ENCODE measurements around the gene FBL. TPM values are rescaled to one million over a fixed set of nuclear protein-coding genes. Genes with fewer than 3 reads are reported as not detected.
"Not testable (repeated sequence)": the region's sequence is repeated elsewhere in the genome, so short reads cannot be mapped to it uniquely, and the experiment has no call there.

Gene FBL
- total RNA-seq, 1 donor from 2014 or later: 141 TPM

GRCh38 chr19:39820696-39821095 lies 25.5 kb downstream of the FBL start:
- DNase-seq: no peak

GRCh38 chr19:39819786-39820185 lies 26.4 kb downstream of the FBL start:
- no peak for DNase-seq

- no peak for DNase-seq
Measured at GRCh38 chr19:39818626-39819097, 27.5 kb downstream of the FBL start.

GRCh38 chr19:39817888-39818561 lies 28.2 kb downstream of the FBL start:
- DNase-seq: no peak

- no peak for DNase-seq
Measured at GRCh38 chr19:39816287-39817048, 29.7 kb downstream of the FBL start.

GRCh38 chr19:39814595-39814994 lies 31.6 kb downstream of the FBL start:
- DNase-seq: no peak

- not testable (repeated sequence) for DNase-seq
Measured at GRCh38 chr19:39814111-39814510, 32.1 kb downstream of the FBL start.

- DNase-seq: no peak
Measured at GRCh38 chr19:39813264-39813993, 32.8 kb downstream of the FBL start.

GRCh38 chr19:39811064-39811463 lies 35.1 kb downstream of the FBL start:
- DNase-seq: no peak

GRCh38 chr19:39810424-39810823 lies 35.8 kb downstream of the FBL start:
- DNase-seq: no peak

GRCh38 chr19:39809368-39809767 lies 36.8 kb downstream of the FBL start:
- no peak for DNase-seq

GRCh38 chr19:39808688-39809087 lies 37.5 kb downstream of the FBL start:
- DNase-seq: not testable (repeated sequence)

GRCh38 chr19:39807846-39808364 lies 38.3 kb downstream of the FBL start:
- no peak for DNase-seq

- DNase-seq: no peak
Measured at GRCh38 chr19:39805104-39805503, 41.1 kb downstream of the FBL start.

GRCh38 chr19:39802958-39803357 lies 43.2 kb downstream of the FBL start:
- no peak for DNase-seq

- DNase-seq: no peak
Measured at GRCh38 chr19:39797083-39797482, 49.1 kb downstream of the FBL start.

- no peak for DNase-seq
Measured at GRCh38 chr19:39796000-39796498, 50.1 kb downstream of the FBL start.

GRCh38 chr19:39795001-39795400 lies 51.2 kb downstream of the FBL start:
- no peak for DNase-seq

- DNase-seq: peak; percentile 85
Measured at GRCh38 chr19:39792999-39793546, 53.1 kb downstream of the FBL start.

- DNase-seq: no peak
Measured at GRCh38 chr19:39788244-39788643, 57.9 kb downstream of the FBL start.
